NCI-H345 (cell line): ENCODE results near the gene RALGAPA2.
"Not testable (repeated sequence)": the region's sequence is repeated elsewhere in the genome, so short reads cannot be mapped to it uniquely, and the experiment has no call there.

Source experiments
- DNase-seq: peaks from one replicate; lab custom pipeline; 2025; lab: John Stamatoyannopoulos, UW

Gene RALGAPA2

DNA sequence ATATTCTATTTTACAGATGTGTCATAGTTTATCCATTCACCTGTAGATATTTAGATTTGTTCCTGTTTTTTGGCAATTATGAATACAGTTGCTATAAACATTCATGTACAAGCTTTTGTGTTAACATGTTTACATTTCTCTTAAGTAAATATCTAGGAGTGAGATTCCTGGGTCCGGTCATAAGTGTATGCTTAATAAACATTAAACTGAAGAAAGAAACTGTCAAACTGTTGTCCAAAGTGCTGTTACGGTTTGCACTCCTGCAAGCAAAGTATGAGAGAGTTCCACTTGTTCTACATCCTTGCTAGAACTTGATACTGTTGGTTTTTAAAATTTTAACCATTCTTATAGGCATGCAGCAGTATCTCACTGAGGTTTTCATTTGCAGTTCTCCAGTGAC lies 138.6 kb downstream of the RALGAPA2 start:
- DNase-seq, result no peak

DNA sequence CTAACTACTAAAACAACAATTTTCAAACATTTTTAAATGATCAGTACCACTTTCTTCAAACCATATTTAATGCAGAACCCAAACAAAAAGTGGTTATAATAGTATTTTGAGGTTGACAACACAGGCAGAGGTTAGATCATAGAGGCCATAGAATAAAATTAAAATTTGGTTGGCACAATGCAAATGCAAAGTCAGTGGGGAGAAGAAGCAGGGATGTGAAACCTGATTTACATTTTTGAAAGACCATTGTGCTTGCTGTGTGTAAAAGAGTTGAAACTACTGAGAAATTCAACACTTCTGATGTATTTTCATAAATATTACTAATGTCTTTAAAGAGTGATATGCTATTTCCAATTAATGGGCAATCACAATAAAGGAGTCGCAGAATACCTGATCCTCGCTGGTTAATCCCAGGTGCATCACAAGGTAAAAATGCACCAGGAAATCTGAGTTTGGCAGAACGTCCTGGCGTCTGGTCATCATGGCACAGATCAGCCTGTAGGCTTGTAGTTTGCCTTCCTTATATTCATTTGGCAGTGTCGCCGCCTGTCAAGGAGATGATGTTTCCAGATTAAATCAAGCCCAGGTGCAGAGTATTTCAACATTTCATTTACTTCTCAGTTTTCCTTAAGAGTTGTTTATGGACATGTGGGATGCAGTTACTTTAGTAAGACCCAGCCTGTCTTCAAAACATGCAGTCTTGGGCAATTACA lies 141.2 kb downstream of the RALGAPA2 start:
- DNase-seq, result no peak

DNA sequence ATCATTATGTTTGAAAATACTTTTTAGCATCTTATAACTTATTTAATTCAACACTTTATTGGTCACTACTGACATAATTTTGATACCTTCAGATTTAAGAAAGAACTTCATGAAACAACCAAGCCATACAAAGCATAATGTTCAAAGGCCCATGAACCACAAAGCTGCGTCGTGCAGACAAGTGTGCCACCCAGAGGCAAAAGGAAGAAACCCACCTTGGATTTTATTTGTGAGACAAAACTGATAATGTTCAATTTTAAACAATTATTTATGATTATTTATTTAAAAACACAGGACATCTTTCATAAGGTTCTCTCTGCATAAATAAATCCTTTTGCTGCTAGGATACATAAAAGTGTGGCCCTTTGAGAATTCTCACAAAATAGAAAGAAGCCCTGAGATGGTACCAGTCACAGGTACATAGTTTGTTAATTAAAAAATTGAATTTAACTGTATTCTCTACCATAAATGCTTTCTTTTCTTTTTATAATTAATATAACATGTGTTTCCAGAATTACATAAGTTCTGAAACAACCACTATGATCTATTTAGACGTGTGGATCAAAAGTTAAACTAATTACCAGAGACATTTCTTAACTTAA lies 143.7 kb downstream of the RALGAPA2 start:
- peak; percentile 62 for DNase-seq

DNA sequence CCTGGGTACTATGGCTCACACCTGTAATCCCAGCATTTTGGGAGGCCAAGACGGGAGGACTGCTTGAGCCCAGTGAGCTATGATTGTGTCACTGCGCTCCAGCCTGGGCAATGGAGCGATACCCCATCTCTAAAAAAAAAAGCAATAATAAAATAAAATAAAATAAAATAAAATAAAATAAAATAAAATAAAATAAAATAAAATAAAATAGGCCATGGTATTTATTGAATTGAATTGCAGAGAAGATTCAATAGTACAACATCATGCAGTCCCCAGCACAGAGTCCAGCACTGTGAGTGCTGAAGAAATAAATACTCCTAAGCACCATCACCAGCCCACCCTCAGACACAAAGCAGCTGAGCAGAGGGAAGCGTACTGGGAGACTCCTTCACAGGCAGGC lies 144.7 kb downstream of the RALGAPA2 start:
- DNase-seq, result no peak

DNA sequence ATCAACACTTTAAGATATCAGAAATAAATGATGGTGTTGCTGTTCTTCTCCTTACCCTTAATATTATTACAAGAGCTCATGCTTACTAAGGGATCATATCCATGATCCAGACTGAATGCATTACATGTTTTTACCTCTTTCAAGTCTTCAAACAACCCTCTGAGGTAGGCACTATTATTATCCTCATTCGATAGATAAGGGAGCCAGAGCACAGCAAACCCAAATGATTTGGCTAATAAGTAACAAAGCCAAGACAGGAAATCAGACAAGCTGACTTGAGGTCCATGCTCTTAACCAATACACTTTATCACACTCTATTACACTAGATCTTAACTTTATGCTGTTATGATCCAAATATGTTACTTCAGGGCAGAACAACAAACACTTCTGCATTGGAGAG lies 145.9 kb downstream of the RALGAPA2 start:
- DNase-seq, result no peak

DNA sequence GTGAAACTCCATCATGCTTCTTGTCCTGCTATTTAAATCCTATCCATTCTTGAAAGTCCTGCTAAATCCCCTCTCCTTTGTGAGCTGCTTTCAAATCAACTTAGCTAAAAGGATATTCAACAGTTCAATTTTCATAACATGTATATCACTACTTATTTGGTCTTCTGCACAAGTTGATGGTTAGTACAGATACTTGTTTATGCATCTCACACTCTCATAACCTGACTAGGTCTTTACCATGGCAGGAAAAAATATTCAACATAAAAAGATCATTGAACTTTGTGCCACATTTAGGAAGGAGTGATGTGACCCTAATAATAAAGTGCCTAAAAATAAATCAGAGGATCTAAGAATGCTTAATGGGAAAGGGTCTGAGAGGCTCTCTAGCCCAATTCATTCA lies 148.2 kb downstream of the RALGAPA2 start:
- no peak for DNase-seq

DNA sequence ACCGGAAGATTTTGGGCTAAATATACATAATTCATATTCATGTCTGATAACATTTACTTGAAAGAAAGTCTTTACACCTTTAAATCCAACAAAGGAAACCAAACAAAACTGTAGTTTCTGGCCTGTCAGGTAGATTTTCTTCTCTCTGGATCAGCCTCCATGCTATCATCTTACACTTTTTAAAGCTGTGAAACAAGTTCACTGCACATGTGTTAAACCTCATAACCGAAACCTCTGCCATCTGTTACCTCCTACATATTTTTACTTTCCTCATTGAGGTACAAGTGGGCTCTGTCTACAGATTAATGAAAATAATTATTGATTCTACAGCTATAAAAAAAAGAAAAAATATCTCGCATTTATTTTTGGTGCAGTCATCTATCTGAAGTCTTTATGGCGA lies 149.9 kb downstream of the RALGAPA2 start:
- DNase-seq, result no peak

DNA sequence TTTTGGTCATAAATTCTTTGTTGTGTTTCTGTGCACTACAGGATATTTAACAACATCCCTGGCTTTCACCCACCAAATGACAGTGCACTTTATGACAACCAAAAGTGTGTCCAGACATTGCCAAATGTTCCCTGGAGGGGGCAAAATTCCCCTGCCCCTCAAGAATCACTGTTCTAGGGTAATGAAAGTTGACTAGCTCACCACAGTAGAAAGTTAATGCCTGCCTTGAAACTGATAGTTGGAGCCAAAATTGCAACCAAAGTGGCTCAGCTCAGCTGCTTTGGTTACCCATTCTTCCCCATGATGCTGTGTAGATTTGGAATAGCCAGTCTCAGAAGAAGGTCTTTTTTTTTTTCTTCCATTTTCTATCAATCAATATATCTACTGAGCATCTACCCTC lies 150.6 kb downstream of the RALGAPA2 start:
- no peak for DNase-seq

DNA sequence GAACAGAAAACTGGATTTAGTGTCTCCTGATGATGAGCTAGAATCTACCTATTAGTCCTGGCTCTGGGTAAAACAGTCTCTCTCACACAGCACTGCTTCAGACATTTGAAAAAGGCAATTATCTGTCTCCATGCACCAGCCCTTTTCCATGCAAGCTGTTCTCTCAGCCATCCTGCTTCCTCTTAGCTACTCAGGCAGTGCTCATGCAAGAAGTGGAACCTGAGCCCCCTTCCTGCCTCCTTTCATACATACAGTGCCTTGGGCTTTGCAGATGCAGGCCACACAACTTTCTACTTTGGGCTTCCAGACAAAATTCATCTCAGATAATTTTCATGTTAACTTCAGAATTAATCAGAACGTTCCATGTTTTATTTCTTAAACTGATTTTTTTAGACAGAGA lies 151.3 kb downstream of the RALGAPA2 start:
- no peak for DNase-seq

DNA sequence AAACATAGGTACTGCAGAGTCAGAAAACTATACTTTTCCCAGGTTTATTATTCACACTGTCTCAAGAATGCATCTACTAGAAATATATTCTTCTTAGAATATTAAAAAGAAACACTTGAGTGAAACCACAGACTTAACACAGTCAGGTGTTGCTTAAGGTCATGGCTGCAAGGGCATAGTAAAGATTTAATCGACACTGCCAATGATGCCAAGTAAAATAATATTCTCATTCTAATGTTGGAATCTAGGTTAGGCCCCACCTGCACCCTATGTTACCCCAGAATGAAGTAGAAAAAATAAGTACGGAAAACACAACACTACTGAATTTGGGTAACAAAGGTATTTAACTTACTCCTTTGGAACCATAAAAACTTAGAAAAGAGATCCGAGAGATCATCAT lies 155.0 kb downstream of the RALGAPA2 start:
- no peak for DNase-seq

DNA sequence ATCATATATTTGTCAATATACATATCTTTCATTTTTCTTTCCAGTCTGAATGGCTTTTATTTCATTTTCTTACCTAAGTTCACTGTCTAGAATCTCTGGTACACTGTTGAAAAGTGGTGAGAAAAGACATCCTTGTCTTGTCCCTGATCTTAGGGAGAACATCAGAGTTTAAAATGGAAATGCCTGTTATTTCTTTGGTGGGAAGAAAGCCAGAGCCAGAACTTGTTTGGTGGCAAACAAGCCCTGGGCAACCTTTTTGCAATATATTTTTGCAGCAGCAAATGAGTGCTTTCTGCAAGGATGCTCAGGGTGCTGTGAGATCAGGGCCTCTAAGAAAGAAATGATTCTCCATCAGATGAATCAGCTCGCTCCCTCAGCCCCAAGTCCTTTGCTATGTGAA lies 156.6 kb downstream of the RALGAPA2 start:
- no peak for DNase-seq

DNA sequence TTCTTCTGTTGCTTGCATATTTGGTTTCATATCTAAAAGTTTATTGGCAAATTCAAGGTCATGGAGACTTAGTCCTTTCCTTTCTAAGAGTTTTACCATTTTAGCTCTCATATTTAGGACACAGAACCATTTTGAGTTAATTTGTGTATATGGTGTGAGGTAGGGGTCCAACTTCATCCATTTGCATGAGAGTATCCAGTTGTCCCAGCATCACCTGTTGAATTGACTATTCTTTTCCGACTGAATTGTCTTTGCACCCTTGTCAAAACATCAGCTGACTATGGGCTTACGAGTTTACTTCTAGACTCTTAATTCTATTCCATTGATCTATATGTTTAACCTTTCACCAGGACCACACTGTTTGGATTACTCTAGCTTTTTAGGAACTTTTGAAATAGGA lies 157.5 kb downstream of the RALGAPA2 start:
- no peak for DNase-seq

DNA sequence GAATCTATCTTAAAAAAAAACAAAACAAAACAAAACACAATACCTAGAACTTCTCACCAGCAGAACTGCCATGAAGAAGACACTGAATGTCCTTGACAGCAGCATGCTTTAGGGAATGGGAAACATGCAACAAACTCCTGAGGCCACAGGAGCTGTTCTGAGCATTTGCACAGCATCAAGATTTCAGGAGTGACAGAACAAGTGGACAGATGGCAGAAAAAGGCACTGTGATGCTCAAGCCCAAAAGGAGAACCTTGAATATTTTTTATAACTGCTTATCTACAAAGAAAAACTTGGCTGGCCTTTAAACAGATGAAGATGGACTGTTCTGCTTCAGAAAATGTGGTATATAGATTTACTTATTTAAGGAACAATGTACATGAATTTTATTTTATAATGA lies 158.9 kb downstream of the RALGAPA2 start:
- no peak for DNase-seq

DNA sequence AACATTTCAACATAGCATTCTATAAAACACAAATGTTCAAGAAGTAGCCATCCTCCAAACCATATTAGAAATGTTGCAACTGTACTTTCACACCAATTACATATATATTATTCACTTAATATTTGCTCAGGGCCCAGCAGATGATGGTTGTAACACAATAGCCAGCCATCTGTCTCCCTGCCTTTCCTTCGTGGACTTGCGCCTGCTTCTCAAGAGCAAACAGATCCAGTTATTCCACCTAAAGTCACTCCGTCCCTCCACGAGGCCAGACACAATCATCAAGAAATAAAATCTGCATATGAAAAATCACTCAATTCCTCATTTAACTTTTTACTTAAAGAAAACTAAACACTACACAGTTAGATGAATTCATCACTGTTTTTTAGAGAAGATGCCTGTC lies 160.4 kb downstream of the RALGAPA2 start:
- DNase-seq, result peak; percentile 34

DNA sequence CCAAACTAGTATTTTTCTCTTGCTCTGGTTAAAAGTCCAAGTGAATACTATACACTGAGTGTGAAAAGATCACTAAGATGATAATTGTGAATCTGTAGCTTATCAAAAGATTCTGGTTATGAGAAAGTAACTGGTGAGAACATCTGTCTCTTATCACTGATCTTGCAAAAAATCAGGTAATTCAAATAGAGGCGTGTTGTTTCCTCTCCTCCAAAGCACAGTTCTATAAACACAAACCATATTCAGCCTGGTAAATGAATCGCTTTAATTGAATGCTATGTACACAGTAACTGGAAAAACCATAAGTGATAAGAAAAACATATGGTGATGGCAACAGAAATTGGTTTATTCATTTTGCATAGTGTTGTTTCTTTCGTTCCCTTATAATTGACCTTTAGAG lies 161.0 kb downstream of the RALGAPA2 start:
- peak; percentile 35 for DNase-seq

DNA sequence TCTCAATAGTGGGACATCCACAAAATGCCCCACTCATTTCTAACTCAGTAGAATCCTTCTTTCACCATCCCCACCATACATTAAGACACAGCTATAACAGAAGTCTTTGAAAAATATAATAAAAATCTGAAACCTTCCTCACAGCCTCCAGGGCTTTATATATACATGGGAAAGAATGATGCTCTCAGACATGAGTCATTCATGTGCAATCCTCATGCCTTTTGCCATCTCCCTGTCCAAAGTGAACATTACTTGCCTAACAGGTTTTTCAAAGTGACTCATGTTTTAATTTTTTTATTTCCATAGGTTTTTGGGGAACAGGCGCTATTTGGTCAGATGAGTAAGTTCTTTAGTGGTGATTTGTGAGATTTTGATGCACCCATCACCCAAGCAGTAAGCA lies 162.7 kb downstream of the RALGAPA2 start:
- peak; percentile 17 for DNase-seq

DNA sequence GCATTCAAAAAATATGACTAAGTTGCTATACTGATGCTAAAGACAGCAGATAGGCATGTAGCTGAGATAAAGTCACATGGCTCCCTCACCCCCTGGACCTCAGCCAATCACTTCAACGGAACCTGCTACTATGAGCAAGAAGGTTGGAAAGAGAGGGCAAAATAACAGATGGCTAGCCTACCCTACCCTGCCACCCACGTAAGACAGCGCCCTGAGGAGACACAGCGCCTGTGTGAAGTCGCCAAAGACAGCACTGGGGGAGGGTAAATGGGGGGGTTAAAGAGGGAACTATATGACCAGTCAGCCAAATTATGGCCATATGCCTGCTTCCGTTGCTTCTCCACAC lies 163.2 kb downstream of the RALGAPA2 start:
- peak; percentile 9 for DNase-seq

DNA sequence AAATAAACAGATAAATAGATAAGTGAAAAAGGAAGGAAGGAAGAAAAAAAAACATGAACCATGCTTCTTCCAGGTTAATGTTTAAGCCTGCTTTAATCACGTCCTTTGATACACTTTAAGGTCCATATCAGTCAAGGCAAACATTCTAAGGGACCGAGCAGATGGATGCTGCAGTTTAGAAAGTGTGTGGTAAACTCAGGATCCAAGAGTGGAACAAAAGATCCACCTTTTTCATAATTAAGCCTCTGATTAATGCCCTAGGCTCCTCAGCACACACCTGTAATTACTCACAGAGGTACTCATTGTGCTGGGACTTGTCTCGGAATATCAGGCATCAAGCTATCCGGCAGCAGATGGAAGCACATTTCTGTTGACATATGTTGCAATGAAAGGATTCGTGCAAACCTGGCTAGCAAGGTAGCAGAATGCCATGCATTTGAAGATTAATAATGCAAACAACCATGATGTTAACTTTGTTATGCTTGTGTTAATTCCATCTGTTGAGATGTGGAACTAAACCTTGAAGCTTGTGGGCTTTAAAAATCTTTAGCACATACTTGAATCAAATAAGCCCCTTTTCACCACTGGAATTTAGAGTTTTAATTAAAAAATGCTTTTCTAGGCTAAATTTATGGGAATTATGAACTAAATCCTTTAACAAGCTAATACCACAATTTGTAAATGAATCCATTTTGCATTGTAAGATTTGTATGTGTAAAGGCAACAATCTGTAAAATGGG lies 163.7 kb downstream of the RALGAPA2 start:
- peak; percentile 40 for DNase-seq

DNA sequence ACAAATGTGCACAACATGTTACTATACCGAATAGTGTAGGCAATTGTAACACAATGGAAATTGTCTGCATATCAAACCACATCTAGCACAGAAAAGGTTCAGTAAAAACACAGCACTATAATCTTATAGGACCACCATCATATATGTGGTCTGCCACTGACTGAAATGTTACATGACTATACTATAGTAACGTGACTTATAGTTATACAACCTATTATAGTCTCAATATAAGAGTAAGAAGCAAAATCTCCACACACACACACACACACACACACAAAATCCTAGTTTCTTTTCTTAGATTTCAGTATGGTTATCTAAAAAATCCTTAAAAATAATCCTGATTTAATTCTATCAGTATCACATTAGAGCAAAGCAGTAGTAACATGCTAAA lies 164.6 kb downstream of the RALGAPA2 start:
- DNase-seq, result no peak

DNA sequence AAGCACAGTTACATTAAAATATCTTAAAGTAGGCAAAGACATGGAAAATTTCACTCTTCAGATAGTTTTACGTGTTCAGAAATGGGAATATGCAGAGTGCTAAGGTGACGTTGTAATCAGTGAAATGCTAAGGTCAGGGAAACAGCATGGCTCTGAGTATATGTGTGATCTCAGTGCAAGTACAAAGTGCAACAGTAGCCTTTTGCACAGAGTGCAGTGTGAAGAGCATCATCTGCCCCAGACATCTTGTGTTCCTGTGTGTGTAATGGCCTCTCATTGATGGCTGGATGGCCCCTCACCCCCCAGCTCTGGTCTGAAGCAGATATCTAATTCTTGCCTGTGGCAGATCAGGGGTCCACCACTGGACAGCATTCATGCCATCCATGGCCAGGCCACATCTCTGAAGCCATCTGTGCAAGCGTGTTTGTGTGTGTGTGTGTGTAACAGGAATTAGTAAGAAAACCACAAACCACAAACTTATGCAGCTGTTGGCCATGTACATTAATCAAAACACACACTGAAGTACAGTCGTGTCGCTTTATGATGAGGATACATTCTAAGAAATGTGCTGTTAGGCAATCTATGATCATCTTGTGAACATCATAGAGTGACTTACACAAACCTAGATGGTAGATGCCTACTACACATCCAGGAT lies 165.1 kb downstream of the RALGAPA2 start:
- no peak for DNase-seq

DNA sequence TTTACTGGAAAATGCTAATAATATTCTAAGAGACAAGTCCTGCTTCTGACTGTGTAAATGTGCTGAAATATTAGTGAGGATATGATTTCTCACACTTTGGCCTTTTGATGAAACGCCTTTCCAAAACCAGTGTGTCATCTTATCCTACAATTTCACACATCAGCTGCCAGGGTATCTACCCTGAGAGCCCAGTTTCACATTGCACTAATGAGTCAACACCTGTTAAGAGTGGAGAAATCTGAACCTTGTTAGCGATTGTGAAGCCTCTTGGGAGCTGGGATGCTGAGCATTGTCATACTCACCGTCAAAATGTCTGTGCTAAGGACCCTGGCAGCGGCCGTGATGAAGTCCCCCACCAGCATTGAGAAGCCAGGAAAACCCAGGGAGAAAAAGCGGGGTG lies 166.0 kb downstream of the RALGAPA2 start:
- DNase-seq, result no peak

DNA sequence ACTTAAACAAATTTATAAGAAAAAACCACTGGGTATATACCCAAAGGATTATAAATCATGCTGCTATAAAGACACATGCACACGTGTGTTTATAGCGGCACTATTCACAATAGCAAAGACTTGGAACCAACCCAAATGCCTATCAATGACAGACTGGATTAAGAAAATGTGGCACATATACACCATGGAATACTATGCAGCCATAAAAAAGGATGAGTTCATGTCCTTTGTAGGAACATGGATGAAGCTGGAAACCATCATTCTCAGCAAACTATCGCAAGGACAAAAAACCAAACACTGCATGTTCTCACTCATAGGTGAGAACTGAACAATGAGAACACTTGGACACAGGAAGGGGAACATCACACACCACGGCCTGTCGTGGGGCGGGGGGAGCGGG lies 169.1 kb downstream of the RALGAPA2 start:
- DNase-seq, result not testable (repeated sequence)
